B cell (primary cell): Measurements from ENCODE around the gene SPN. TPM values are rescaled to one million over a fixed set of nuclear protein-coding genes. Genes with fewer than 3 reads are reported as not detected.
"Not testable (repeated sequence)": the region's sequence is repeated elsewhere in the genome, so short reads cannot be mapped to it uniquely, and the experiment has no call there.

Experiments
- ATAC-seq: fragments of 200-7000 bp; cut with Tn5 transposase; one replicate; pipeline ENCODE4 v1.10.0; 2021; ENCODE audit warnings: low read depth, mild to moderate bottlenecking, moderate number of reproducible peaks, moderate library complexity
- CTCF ChIA-PET: fragments of 350-600 bp; sonication (Branson Sonifier 250); formaldehyde crosslinking; loops from one replicate; lab custom pipeline; 2021; ENCODE audit warnings: antibody characterized with exemption, inconsistent platforms; lab: Charles Lee
- POLR2A ChIA-PET: fragments of 350-600 bp; sonication (Branson Sonifier 250); formaldehyde crosslinking; loops from one replicate; lab custom pipeline; 2021; ENCODE audit warnings: antibody characterized with exemption; lab: Charles Lee
- DNase-seq: peaks from one replicate; pipeline ENCODE4 v3.0.0; 2013
- H2AFZ ChIP-seq: 2 replicates; pipeline ENCODE4 v1.6.1; 2012; ENCODE audit warnings: mild to moderate bottlenecking, low read depth, low read length; ENCODE audit not compliant: insufficient read depth, poor library complexity, severe bottlenecking
- H3K27ac ChIP-seq, 2 donors: 1 replicate in 1 of 2; 2 replicates in 1 of 2; pipeline ENCODE4 v1.5.1; 2012 to 2013; ENCODE audit warnings: low read length in 2 of 2, mild to moderate bottlenecking in 2 of 2, moderate library complexity in 1 of 2
- H3K27me3 ChIP-seq, 4 experiments: fragments of 200-600 bp in 1 of 4; sonication (generic) in 1 of 4; replicated peaks in 1 of 4; 1 replicate in 2 of 4; 2 replicates in 2 of 4; pipeline versions ENCODE4 v1.6.1 to v1.7.0; 2013 to 2016; ENCODE audit warnings: low read length in 3 of 4, mild to moderate bottlenecking in 2 of 4, mixed read lengths in 1 of 4, moderate library complexity in 1 of 4; ENCODE audit not compliant: insufficient read depth in 4 of 4, control insufficient read depth in 3 of 4; ENCODE audit errors: control extremely low read depth in 1 of 4
- H3K36me3 ChIP-seq, 2 experiments: replicated peaks in 1 of 2; 1 replicate in 1 of 2; 2 replicates in 1 of 2; pipeline versions ENCODE4 v1.6.1 to v1.7.1; 2013; ENCODE audit warnings: low read length in 1 of 2; ENCODE audit not compliant: insufficient read depth in 2 of 2, control insufficient read depth in 1 of 2; ENCODE audit errors: control extremely low read depth in 1 of 2, extremely low read depth in 1 of 2
- H3K4me1 ChIP-seq, 2 donors: fragments of 200-600 bp in 1 of 2; sonication (generic) in 1 of 2; 1 replicate in 1 of 2; 2 replicates in 1 of 2; pipeline versions ENCODE4 v1.5.1 to v1.6.1; 2013 to 2017; ENCODE audit warnings: low read length in 2 of 2; ENCODE audit not compliant: control insufficient read depth in 2 of 2, insufficient read depth in 2 of 2
- H3K4me2 ChIP-seq: replicated peaks from 2 replicates; pipeline ENCODE3; 2012; ENCODE audit warnings: mild to moderate bottlenecking, low read depth, low read length; ENCODE audit not compliant: poor library complexity, severe bottlenecking
- H3K4me3 ChIP-seq, 5 experiments: fragments of 200-600 bp in 1 of 5; sonication (generic) in 1 of 5; 1 replicate in 3 of 5; 2 replicates in 2 of 5; pipeline versions ENCODE4 v1.5.1 to v1.7.0; 2011 to 2016; ENCODE audit warnings: low read length in 4 of 5, mild to moderate bottlenecking in 4 of 5, low read depth in 2 of 5, control low read depth in 1 of 5, moderate library complexity in 1 of 5; ENCODE audit not compliant: insufficient read depth in 1 of 5; ENCODE audit errors: control extremely low read depth in 1 of 5, extremely low read depth in 1 of 5
- H3K79me2 ChIP-seq: fragments of 200-600 bp; sonication (generic); one replicate; pipeline ENCODE4 v1.6.0; 2016; ENCODE audit warnings: low read length; ENCODE audit not compliant: control insufficient read depth, insufficient read depth
- H3K9ac ChIP-seq: fragments of 200-600 bp; sonication (generic); 2 replicates; pipeline ENCODE4 v1.6.1; 2017; ENCODE audit warnings: mild to moderate bottlenecking, low read length, moderate library complexity
- H3K9me3 ChIP-seq, 3 donors: one replicate each; pipeline versions ENCODE4 v1.6.1 to v1.7.1; 2013; ENCODE audit warnings: low read length in 2 of 3; ENCODE audit not compliant: control insufficient read depth in 2 of 3, insufficient read depth in 1 of 3; ENCODE audit errors: control extremely low read depth in 1 of 3
- H4K20me1 ChIP-seq: 2 replicates; pipeline ENCODE4 v1.6.0; 2012; ENCODE audit warnings: mild to moderate bottlenecking, low read length; ENCODE audit not compliant: insufficient read depth, control insufficient read depth, poor library complexity, severe bottlenecking
- H3K27ac Mint-ChIP-seq: one replicate; pipeline ENCODE4 v1.8.0; 2021; ENCODE audit warnings: mixed read lengths
- H3K27me3 Mint-ChIP-seq: one replicate; pipeline ENCODE4 v1.8.0; 2021; ENCODE audit warnings: mixed read lengths
- H3K4me1 Mint-ChIP-seq: one replicate; pipeline ENCODE4 v1.8.0; 2021; ENCODE audit warnings: mixed read lengths
- H3K4me3 Mint-ChIP-seq: one replicate; pipeline ENCODE4 v1.8.0; 2021; ENCODE audit warnings: mixed read lengths
- H3K9me3 Mint-ChIP-seq: one replicate; pipeline ENCODE4 v1.8.0; 2022; ENCODE audit warnings: mixed read lengths; ENCODE audit not compliant: insufficient read depth
- WGBS: methylation state at CpG from one replicate; pipeline ENCODE4 v1.1.5; 2013; ENCODE audit warnings: missing lambda C conversion rate; ENCODE audit not compliant: insufficient coverage; 5-methylcytosine and 5-hydroxymethylcytosine counted together
- intact Hi-C: fragments of 100-400 bp; cut with micrococcal nuclease; formaldehyde crosslinking; loops from one replicate; pipeline ENCODE4 v1.10.0; 2022
- polyA plus RNA-seq: library from polyadenylated mRNA; depleted of rRNA; stranded (reverse); fragments of >200 nt; gene quantifications from 2 replicates; pipeline ENCODE4 v1.2.3, GENCODE V29; 2012
- total RNA-seq, 2 donors: library from RNA; stranded (reverse); fragments of 120-200 nt in 1 of 2; gene quantifications; 1 replicate in 1 of 2; 2 replicates in 1 of 2; pipeline versions ENCODE4 v1.2.3 to v1.2.4, GENCODE V29; 2013 to 2022

The SPN gene
- total and polyA plus RNA-seq, 2 donors (not counting 1 experiment from before 2014, with no cell fraction given), result 1.1 to 1.9 TPM

DNA sequence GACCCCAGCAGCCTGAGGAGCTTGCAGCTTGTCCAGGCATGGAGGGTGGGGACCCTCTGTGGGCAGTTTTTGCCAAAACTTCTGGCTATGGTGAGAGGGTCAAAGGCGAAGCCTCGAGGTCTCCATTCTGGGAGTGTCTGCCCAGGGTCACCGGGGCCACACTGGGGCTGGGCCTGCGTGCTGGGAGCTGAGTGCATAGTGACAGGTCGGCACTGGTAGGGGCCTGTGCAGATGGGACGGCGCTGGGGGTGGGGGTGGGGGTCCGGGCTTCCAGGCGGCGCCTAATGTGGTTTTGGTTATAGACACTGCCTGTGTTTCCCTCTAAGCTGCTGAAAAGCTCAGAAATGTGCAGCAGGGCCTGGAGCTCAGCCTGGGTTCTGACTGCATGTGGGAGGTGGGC lies 34.3 kb upstream of the SPN start:
- H2AFZ ChIP-seq, H4K20me1 ChIP-seq, H3K9me3 Mint-ChIP-seq, H3K9ac ChIP-seq, H3K36me3 ChIP-seq, H3K27me3 ChIP-seq, H3K4me3 ChIP-seq, H3K4me2 ChIP-seq, POLR2A ChIA-PET, H3K27ac ChIP-seq, ATAC-seq, H3K4me3 Mint-ChIP-seq, H3K27ac Mint-ChIP-seq, H3K9me3 ChIP-seq, H3K79me2 ChIP-seq, H3K27me3 Mint-ChIP-seq, intact Hi-C loops, CTCF ChIA-PET, DNase-seq: not testable (repeated sequence)
- H3K4me1 Mint-ChIP-seq, result peaks cover 13% of the 10 kb centered on the region
- WGBS, result no CpG with 5 or more reads among the region's 10 CpGs
- H3K4me1 ChIP-seq, result peaks cover 7 to 14% of the 10 kb centered on the region in 2 donors

DNA sequence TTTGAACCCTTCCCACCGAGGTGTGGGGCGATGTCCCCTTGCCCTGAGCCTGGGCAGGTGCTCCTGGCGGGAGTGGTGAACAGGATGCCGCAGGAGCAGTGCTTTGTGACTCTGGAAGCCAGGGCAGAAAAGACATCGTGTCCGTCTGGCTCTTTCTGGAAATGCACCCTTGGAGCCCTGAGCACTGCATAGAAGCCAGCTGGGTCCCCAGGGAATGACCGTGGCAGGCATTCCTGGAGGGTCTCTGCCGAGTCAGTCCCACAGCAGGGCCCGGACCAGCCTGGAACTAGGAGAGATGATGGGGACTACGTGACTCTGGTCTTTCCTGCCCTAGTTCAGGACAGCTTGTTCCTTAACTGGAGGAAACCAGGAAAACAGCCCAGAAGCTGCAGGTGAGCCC lies 33.7 kb upstream of the SPN start:
- H3K27ac Mint-ChIP-seq, H3K9me3 ChIP-seq, H3K4me3 Mint-ChIP-seq, H4K20me1 ChIP-seq, POLR2A ChIA-PET, intact Hi-C loops, H3K27me3 ChIP-seq, H3K9ac ChIP-seq, H3K4me3 ChIP-seq, H3K4me2 ChIP-seq, H3K27me3 Mint-ChIP-seq, H3K36me3 ChIP-seq, DNase-seq, ATAC-seq, H3K27ac ChIP-seq, H2AFZ ChIP-seq, H3K9me3 Mint-ChIP-seq, CTCF ChIA-PET, H3K79me2 ChIP-seq: not testable (repeated sequence)
- H3K4me1 Mint-ChIP-seq, result peaks cover 13% of the 10 kb centered on the region
- H3K4me1 ChIP-seq, result peaks cover 7 to 14% of the 10 kb centered on the region in 2 donors
- WGBS, result 95% methylated on average over 7 of the region's 10 CpGs

DNA sequence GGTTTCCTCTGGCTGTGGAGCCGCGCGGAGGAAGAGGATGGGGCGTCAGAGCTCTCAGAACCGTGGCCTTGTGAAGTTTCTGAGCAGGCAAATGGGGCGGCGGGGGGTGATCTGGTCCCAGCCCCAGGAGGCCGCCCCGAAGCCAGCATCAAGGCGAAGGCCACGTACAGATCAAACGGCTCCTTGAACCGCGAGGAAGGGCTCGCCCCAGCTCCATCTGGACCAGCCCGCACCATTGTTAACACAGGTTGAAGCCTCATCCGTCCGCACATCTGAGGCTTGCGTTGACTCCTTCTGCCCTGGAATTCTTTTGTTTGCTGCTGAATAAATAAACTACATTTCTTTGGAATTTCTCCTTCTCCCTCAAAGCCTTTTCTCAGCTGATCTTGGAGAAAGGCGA lies 31.4 kb upstream of the SPN start:
- H3K27me3 Mint-ChIP-seq, H3K36me3 ChIP-seq, CTCF ChIA-PET, H3K4me2 ChIP-seq, H3K4me3 ChIP-seq, H3K27me3 ChIP-seq, H2AFZ ChIP-seq, intact Hi-C loops, H3K27ac Mint-ChIP-seq, H3K9me3 Mint-ChIP-seq, H3K9ac ChIP-seq, H3K79me2 ChIP-seq, H3K9me3 ChIP-seq, H3K27ac ChIP-seq, H3K4me3 Mint-ChIP-seq, DNase-seq, H4K20me1 ChIP-seq, ATAC-seq, POLR2A ChIA-PET: not testable (repeated sequence)
- peaks cover 7 to 12% of the 10 kb centered on the region in 2 donors for H3K4me1 ChIP-seq
- 92% methylated on average over 12 of the region's 20 CpGs for WGBS
- H3K4me1 Mint-ChIP-seq, result peaks cover 13% of the 10 kb centered on the region

DNA sequence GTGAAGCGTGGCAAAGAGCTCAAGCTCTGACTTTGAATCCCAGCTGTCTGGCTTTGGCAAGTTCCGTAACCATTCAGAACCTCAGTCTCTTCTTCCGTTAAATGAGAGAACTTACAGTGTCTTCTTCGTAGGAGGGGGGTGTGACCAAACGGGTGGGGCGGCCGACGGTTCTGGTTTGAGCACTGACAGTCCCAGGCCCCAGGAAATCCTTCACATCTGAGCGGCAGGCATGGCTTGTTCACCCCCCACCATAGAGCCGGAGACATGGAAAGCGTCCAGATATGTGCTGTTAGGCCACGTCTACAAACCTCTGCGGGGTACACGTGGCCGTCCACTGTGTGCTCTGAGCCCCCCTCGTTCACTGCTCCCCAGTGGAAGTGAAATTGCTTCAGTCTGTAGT lies 27.1 kb upstream of the SPN start:
- intact Hi-C loops, H3K4me1 ChIP-seq, H3K27ac ChIP-seq, H3K4me2 ChIP-seq, H3K27ac Mint-ChIP-seq, ATAC-seq, H3K4me3 ChIP-seq, H3K9me3 ChIP-seq, H3K4me3 Mint-ChIP-seq, H3K27me3 ChIP-seq, H3K79me2 ChIP-seq, DNase-seq, H3K27me3 Mint-ChIP-seq, H4K20me1 ChIP-seq, H3K9ac ChIP-seq, H2AFZ ChIP-seq, H3K9me3 Mint-ChIP-seq, CTCF ChIA-PET, H3K4me1 Mint-ChIP-seq, POLR2A ChIA-PET, H3K36me3 ChIP-seq: not testable (repeated sequence)
- 100% methylated on average over 6 of the region's 16 CpGs for WGBS
